Endothelial cell of umbilical vein (primary cell): Measurements from ENCODE around the gene PALM. TPM values are rescaled to one million over a fixed set of nuclear protein-coding genes. Genes with fewer than 3 reads are reported as not detected.

ENCODE experiments used
- BruUV-seq: library from RNA; stranded (reverse); fragments of 400-500 nt; replicated peaks from 2 replicates; lab custom pipeline; 2021; lab: Mats Ljungman, UMichigan
- CTCF ChIA-PET: fragments of 300-600, 350-600 bp; sonication (Branson Sonifier 250); formaldehyde crosslinking; loops from one replicate; lab custom pipeline; 2021; ENCODE audit warnings: antibody characterized with exemption, inconsistent platforms; lab: Charles Lee
- POLR2A ChIA-PET: fragments of 300-600, 350-600 bp; sonication (Branson Sonifier 250); formaldehyde crosslinking; loops from one replicate; lab custom pipeline; 2021; ENCODE audit warnings: antibody characterized with exemption, inconsistent platforms; lab: Charles Lee
- DNase-seq: peaks from one replicate; pipeline ENCODE4 v3.0.0-alpha.2; 2011; ENCODE audit warnings: low read depth, low spot score
- FAIRE-seq: peaks from 2 replicates; lab custom pipeline; 2011; peaks lifted over from hg19 to GRCh38; lab: Jason Lieb, UNC
- H2AFZ ChIP-seq: 2 replicates; pipeline ENCODE4 v1.6.0; 2012; ENCODE audit warnings: low read depth, low read length, control low read depth, inconsistent platforms
- H3K27ac ChIP-seq: 2 replicates; pipeline ENCODE4 v1.5.1; 2011; ENCODE audit warnings: low read depth, mild to moderate bottlenecking, control low read depth, low read length, moderate library complexity; ENCODE audit not compliant: insufficient read depth
- H3K27me3 ChIP-seq, 2 experiments: 2 replicates each; pipeline versions ENCODE4 v1.6.0 to v1.6.1; 2011; ENCODE audit warnings: low read length in 2 of 2, mixed read lengths in 1 of 2; ENCODE audit not compliant: control insufficient read depth in 2 of 2, insufficient read depth in 2 of 2
- H3K36me3 ChIP-seq, 2 experiments: 2 replicates in 1 of 2; 3 replicates in 1 of 2; pipeline ENCODE4 v1.5.1; 2011; ENCODE audit warnings: low read length in 2 of 2, mild to moderate bottlenecking in 1 of 2, moderate library complexity in 1 of 2; ENCODE audit not compliant: control insufficient read depth in 2 of 2, insufficient read depth in 2 of 2; ENCODE audit errors: extremely low read depth in 1 of 2
- H3K4me1 ChIP-seq: 3 replicates; pipeline ENCODE4 v1.5.1; 2011; ENCODE audit warnings: mild to moderate bottlenecking, low read length; ENCODE audit not compliant: control insufficient read depth, insufficient read depth; ENCODE audit errors: extremely low read depth
- H3K4me2 ChIP-seq: 2 replicates; pipeline ENCODE4 v1.6.1; 2011; ENCODE audit warnings: low read length, control low read depth, mixed read lengths; ENCODE audit not compliant: insufficient read depth
- H3K4me3 ChIP-seq, 3 experiments: fragments of 200-600 bp in 1 of 3; sonication (generic), shearing (Covaris generic) in 1 of 3; replicated peaks in 1 of 3; 2 replicates each; pipeline ENCODE4 v1.5.1; 2011 to 2016; ENCODE audit warnings: control low read depth in 3 of 3, low read length in 3 of 3, mild to moderate bottlenecking in 2 of 3, inconsistent platforms in 1 of 3, low read depth in 1 of 3, moderate library complexity in 1 of 3; ENCODE audit not compliant: insufficient read depth in 1 of 3
- H3K79me2 ChIP-seq: 2 replicates; pipeline ENCODE4 v1.6.0; 2012; ENCODE audit warnings: low read length, inconsistent platforms; ENCODE audit not compliant: control insufficient read depth, insufficient read depth
- H3K9ac ChIP-seq: replicated peaks from 2 replicates; pipeline ENCODE3; 2011; ENCODE audit warnings: low read length, control low read depth; ENCODE audit not compliant: insufficient read depth; ENCODE audit errors: extremely low read depth
- H3K9me1 ChIP-seq: replicated peaks from 3 replicates; pipeline ENCODE4 v1.6.0; 2011; ENCODE audit warnings: mild to moderate bottlenecking, low read length; ENCODE audit not compliant: control insufficient read depth, insufficient read depth; ENCODE audit errors: extremely low read depth
- H3K9me3 ChIP-seq: replicated peaks from 2 replicates; pipeline ENCODE4 v1.5.1; 2012; ENCODE audit warnings: low read length, inconsistent platforms; ENCODE audit not compliant: control insufficient read depth, insufficient read depth
- H4K20me1 ChIP-seq: replicated peaks from 2 replicates; pipeline ENCODE3; 2011; ENCODE audit warnings: mild to moderate bottlenecking, low read length; ENCODE audit not compliant: control insufficient read depth, insufficient read depth; ENCODE audit errors: extremely low read depth
- EZH2 ChIP-seq: IDR thresholded peaks from 2 replicates; pipeline ENCODE4 v1.6.1; 2012; ENCODE audit warnings: borderline replicate concordance, low read depth, mild to moderate bottlenecking, moderate library complexity, low read length, inconsistent platforms; ENCODE audit not compliant: severe bottlenecking
- FOS ChIP-seq: IDR thresholded peaks from 2 replicates; pipeline ENCODE4 v1.6.1; 2011; ENCODE audit warnings: mild to moderate bottlenecking, low read length, moderate library complexity, borderline replicate concordance; ENCODE audit not compliant: insufficient read depth
- GATA2 ChIP-seq: IDR thresholded peaks from 2 replicates; pipeline ENCODE4 v1.7.0; 2011; ENCODE audit warnings: low read depth, mild to moderate bottlenecking, moderate library complexity, mixed read lengths, low read length; ENCODE audit not compliant: insufficient read length, insufficient read depth
- JUN ChIP-seq: IDR thresholded peaks from 2 replicates; pipeline ENCODE4 v1.6.1; 2011; ENCODE audit warnings: borderline replicate concordance, low read depth; ENCODE audit not compliant: insufficient read length, insufficient read depth
- MYC ChIP-seq: IDR thresholded peaks from one replicate; pipeline ENCODE4 v1.6.1; 2011; ENCODE audit warnings: mild to moderate bottlenecking, low read depth, low read length
- POLR2A ChIP-seq: IDR thresholded peaks from 2 replicates; pipeline ENCODE4 v1.6.1; 2012; ENCODE audit warnings: low read depth, mild to moderate bottlenecking, control low read depth, low read length
- POLR2AphosphoS5 ChIP-seq: IDR thresholded peaks from 2 replicates; pipeline ENCODE4 v1.6.1; 2012; ENCODE audit warnings: low read depth, mild to moderate bottlenecking, control low read depth, low read length, moderate library complexity; ENCODE audit not compliant: insufficient read depth
- dilution Hi-C: fragments of 300-500 bp; cut with MboI; formaldehyde crosslinking; loops from one replicate; pipeline ENCODE4 v1.15.0; 2019; ENCODE audit warnings: low sequenced_read_pairs; ENCODE audit not compliant: extremely low pct_ligation_motif_present
- intact Hi-C: fragments of 100-400 bp; cut with micrococcal nuclease; formaldehyde crosslinking; loops from one replicate; pipeline ENCODE4 v1.10.0; 2022
- polyA plus RNA-seq, 4 experiments: library from polyadenylated mRNA; depleted of rRNA in 3 of 4; stranded (reverse) in 3 of 4; unstranded in 1 of 4; fragments of >200 nt; gene quantifications; 2 replicates each; pipeline versions ENCODE4 v1.2.1 to v1.2.3, GENCODE V29; 2011 to 2012; ENCODE audit warnings: missing spikeins in 1 of 4
- total RNA-seq: library from RNA; stranded (reverse); gene quantifications from 2 replicates; pipeline ENCODE4 v1.2.3, GENCODE V29; 2021
- TF ChIP-seq, protein P1 (sequence below), 2 donors: IDR thresholded peaks; 1 replicate in 1 of 2; 2 replicates in 1 of 2; pipeline ENCODE4 v1.5.1; 2011; ENCODE audit warnings: low read length in 2 of 2, mild to moderate bottlenecking in 2 of 2, moderate library complexity in 2 of 2, control low read depth in 1 of 2, inconsistent platforms in 1 of 2, low read depth in 1 of 2; ENCODE audit not compliant: insufficient read depth in 1 of 2; ENCODE audit errors: extremely low read depth in 1 of 2

Gene PALM
- total and polyA plus RNA-seq, 2 donors (not counting 3 experiments of a cell fraction or from before 2014, with no cell fraction given), result 3.9 to 31.8 TPM

DNA sequence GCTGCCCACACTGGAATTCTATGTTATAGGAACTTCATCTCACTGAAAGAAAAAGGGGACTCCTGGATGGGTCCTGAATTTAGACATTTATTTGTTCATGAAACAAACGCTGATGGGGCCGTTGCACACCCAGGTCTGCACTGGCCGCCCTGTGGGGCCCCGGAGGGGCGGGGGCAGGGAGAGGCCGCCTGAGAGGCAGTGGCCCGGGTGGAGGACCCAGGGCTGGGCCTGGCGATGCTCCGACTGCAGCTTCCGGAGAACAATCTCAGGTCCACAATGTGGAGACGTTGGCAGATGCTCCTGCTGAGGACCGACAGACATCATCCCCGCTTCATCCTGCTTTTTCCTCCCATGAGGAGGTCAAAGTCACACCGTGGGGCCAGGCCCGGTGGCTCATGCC is 72.2 kb downstream of the PALM start:
- Histone ChIP-seq H3K27me3 (no peaks in the 10 kb centered on the region), H2AFZ (no peak overlapping the region), H3K9me3 (no peaks in the 10 kb centered on the region), H3K4me3 (no peak overlapping the region), H4K20me1 (no peaks in the 10 kb centered on the region), H3K27ac (no peak overlapping the region), H3K79me2 (peaks cover 13% of the 10 kb centered on the region), H3K4me1 (peaks cover 32% of the 10 kb centered on the region), H3K4me2 (no peak overlapping the region), H3K36me3 (no peaks in the 10 kb centered on the region), H3K9ac (no peak overlapping the region), H3K9me1 (no peaks in the 10 kb centered on the region)
- no peak for FAIRE-seq
- dilution Hi-C loops (no loop called here), intact Hi-C loops (no loop called here)
- no peak for DNase-seq
- POLR2A ChIA-PET, result no interaction called here
- no TSS peak for BruUV-seq
- CTCF ChIA-PET, result no interaction called here
- TF ChIP-seq JUN (no peak), POLR2A (no peak), GATA2 (no peak), FOS (no peak), MYC (no peak), POLR2AphosphoS5 (no peak), EZH2 (no peak)
- TF ChIP-seq, protein P1, sequence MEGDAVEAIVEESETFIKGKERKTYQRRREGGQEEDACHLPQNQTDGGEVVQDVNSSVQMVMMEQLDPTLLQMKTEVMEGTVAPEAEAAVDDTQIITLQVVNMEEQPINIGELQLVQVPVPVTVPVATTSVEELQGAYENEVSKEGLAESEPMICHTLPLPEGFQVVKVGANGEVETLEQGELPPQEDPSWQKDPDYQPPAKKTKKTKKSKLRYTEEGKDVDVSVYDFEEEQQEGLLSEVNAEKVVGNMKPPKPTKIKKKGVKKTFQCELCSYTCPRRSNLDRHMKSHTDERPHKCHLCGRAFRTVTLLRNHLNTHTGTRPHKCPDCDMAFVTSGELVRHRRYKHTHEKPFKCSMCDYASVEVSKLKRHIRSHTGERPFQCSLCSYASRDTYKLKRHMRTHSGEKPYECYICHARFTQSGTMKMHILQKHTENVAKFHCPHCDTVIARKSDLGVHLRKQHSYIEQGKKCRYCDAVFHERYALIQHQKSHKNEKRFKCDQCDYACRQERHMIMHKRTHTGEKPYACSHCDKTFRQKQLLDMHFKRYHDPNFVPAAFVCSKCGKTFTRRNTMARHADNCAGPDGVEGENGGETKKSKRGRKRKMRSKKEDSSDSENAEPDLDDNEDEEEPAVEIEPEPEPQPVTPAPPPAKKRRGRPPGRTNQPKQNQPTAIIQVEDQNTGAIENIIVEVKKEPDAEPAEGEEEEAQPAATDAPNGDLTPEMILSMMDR (IDR thresholded peaks at IDR 0.05; ENCODE audit: extremely low read depth in 1 of 2, insufficient read depth in 1 of 2, low read depth in 1 of 2, low read length in 2 of 2), result no peak
